Measurements from ENCODE around the gene HNRNPLL. TPM values are rescaled to one million over a fixed set of nuclear protein-coding genes. Genes with fewer than 3 reads are reported as not detected.
A peak's percentile ranks its signal among the peaks of the same experiment; 100 is the strongest.

Gene HNRNPLL
- total RNA-seq, 2 experiments from 2014 or later: 7.6 to 47.9 TPM

GRCh38 chr2:38605298-38605830 is 2.6 kb upstream of the HNRNPLL start:
- Histone ChIP-seq H3K9me3 (ENCODE audit: low read length) (peaks cover 17% of the 10 kb centered on the region; the same call in 1 of the 2 replicates), H3K79me2 (ENCODE audit: insufficient read depth, low read depth, low read length) (peaks cover 6% of the 10 kb centered on the region; the same call in 1 of the 2 replicates), H3K4me2 (ENCODE audit: low read length) (peak overlapping the region; percentile 73), H3K4me1 (ENCODE audit: insufficient read depth, low read length, poor library complexity, severe bottlenecking) (peaks cover 54% of the 10 kb centered on the region), H3K27ac (ENCODE audit: low read depth, low read length, poor library complexity, severe bottlenecking) (no peak overlapping the region), H3K4me3 (ENCODE audit: low read depth, low read length, poor library complexity, severe bottlenecking) (peak overlapping the region; percentile 2), H3K9me2 (ENCODE audit: insufficient read depth, low read length) (no peaks in the 10 kb centered on the region), H4K20me1 (ENCODE audit: insufficient read depth, low read length) (no peaks in the 10 kb centered on the region), H2AFZ (ENCODE audit: low read length) (no peak overlapping the region), H3K36me3 (ENCODE audit: insufficient read depth, low read length) (no peaks in the 10 kb centered on the region; the same call in 1 of the 2 replicates)
- DNase-seq (ENCODE audit: low spot score): peak; percentile 48
- TF ChIP-seq EZH2phosphoT487 (IDR thresholded peaks at IDR 0.05; ENCODE audit: borderline replicate concordance, low read depth, low read length) (no peak), CTCF (conservative IDR thresholded peaks at IDR 0.05; ENCODE audit: low read length) (no peak)
- intact Hi-C loops (cut with micrococcal nuclease; ENCODE audit: unreplicated experiment): loop anchor here (5.0 kb wide), 2 partner anchors 42 to 198 kb away; no protein-coding TSS in a partner anchor
- BruUV-seq (replicated peaks): no TSS peak
- ChIA-PET CTCF (ENCODE audit: unreplicated experiment) (interaction anchor here (0.6 to 1.1 kb wide), 3 partner anchors 14 to 165 kb away, joined by 3 to 4 read pairs (median 4); no protein-coding TSS in a partner anchor), POLR2A (interaction anchor here (0.6 to 3.4 kb wide), 11 partner anchors 11 to 1275 kb away, joined by 3 to 13 read pairs (median 4); partner anchors contain the start of gene SRSF7)

GRCh38 chr2:38603402-38604290 is 918 bp upstream of the HNRNPLL start:
- POLR2A ChIA-PET: interaction anchor here (0.7 to 3.4 kb wide), 5 partner anchors 17 to 525 kb away, joined by 3 to 13 read pairs (median 3); no protein-coding TSS in a partner anchor
- BruUV-seq (replicated peaks): no TSS peak
- H3K36me3 ChIP-seq (ENCODE audit: insufficient read depth, low read length): no peaks in the 10 kb centered on the region; the same call in 1 of the 2 replicates
- peaks cover 18% of the 10 kb centered on the region; the same call in 1 of the 2 replicates for H3K79me2 ChIP-seq (ENCODE audit: insufficient read depth, low read depth, low read length)
- H3K4me2 ChIP-seq (ENCODE audit: low read length): peak overlapping the region; percentile 83
- peak overlapping the region; percentile 90 for H2AFZ ChIP-seq (ENCODE audit: low read length)
- TF ChIP-seq EZH2phosphoT487 (IDR thresholded peaks at IDR 0.05; ENCODE audit: borderline replicate concordance, low read depth, low read length) (no peak), CTCF (conservative IDR thresholded peaks at IDR 0.05; ENCODE audit: low read length) (peak; percentile 99)
- H3K9me3 ChIP-seq (ENCODE audit: low read length): peaks cover 2% of the 10 kb centered on the region; the same call in 1 of the 2 replicates
- DNase-seq (ENCODE audit: low spot score): peak; percentile 88
- intact Hi-C loops (cut with micrococcal nuclease; ENCODE audit: unreplicated experiment): loop anchor here (1.0 to 5.0 kb wide), 6 partner anchors 31 to 519 kb away; partner anchors contain the start of genes ATL2, GALM and SOS1
- H3K27ac ChIP-seq (ENCODE audit: low read depth, low read length, poor library complexity, severe bottlenecking): peak overlapping the region; percentile 41
- peaks cover 8% of the 10 kb centered on the region; the same call in 1 of the 2 replicates for H4K20me1 ChIP-seq (ENCODE audit: insufficient read depth, low read length)
- peak overlapping the region; percentile 81 for H3K4me3 ChIP-seq (ENCODE audit: low read depth, low read length, poor library complexity, severe bottlenecking)
- no peaks in the 10 kb centered on the region for H3K9me2 ChIP-seq (ENCODE audit: insufficient read depth, low read length)
- H3K4me1 ChIP-seq (ENCODE audit: insufficient read depth, low read length, poor library complexity, severe bottlenecking): peaks cover 57% of the 10 kb centered on the region
- CTCF ChIA-PET (ENCODE audit: unreplicated experiment): interaction anchor here (1.0 to 1.3 kb wide), 2 partner anchors 22 to 121 kb away, joined by 4 to 5 read pairs; no protein-coding TSS in a partner anchor
